CMK (cell line): ENCODE data around the gene OR5AU1.

Source experiments
- DNase-seq: peaks from one replicate; pipeline ENCODE4 v3.0.0-alpha.2; 2010; ENCODE audit warnings: low read depth

Gene OR5AU1

DNA sequence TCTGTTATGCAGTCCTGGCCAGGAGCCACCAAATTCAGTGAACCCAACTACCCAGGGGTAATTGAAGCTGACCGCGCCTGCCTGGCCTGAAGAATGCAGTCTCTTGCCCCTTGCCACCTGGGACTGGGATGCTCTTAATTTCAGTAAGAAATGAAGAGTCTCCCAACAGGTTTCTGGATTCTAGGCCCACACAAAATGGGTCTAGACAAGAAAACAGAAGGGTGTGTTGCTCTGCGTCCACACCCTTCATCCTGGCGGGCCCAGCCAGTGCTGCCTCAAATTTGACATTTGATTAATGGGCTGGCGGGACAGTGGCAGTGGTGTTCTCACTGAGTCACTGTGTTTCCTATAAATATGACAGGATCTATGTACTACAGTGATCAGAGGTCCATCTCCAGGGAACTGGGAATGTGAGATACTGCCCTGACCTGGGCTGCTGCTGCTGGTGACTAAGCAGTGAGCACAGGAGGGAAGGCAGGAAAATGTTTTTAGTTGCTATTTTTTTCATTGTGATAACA, 48.5 kb downstream of the OR5AU1 start:
- no peak for DNase-seq

DNA sequence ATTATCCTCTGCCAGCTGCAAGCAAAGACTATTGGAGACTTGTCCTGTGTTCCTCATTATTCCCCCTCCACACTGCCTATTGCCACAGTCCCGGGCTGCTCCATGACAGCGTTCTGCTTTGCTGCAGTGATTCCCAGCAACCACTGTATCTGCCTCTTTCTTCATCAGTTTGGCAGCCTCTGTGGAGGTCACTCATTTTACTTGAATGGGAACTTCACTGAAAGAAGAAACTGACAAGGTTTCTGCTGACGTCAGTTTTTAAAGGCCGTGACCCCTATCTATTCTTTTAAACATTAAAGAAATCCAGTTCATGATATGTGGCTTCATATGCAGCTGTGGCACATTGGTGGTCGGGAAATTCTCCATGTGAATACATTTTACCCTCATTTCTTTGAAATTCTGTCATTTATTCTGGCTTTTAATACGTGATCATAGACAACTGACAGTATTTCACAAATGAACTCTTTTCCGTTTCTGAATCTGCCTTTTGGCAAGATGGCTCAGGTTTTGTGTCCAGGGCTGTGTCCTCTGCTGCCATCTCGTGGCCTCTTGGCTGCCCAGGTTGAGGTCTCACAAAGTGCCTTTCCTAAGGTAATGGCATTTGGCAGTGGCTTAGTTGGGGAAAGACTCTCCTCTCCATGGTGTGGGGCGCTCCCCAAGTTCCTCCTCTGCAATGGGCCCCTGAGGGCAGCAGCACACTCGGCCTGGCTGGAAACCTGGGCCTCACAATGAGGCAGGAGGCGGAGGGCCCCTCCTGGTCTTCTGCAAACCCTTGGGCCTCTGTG, 49.2 kb downstream of the OR5AU1 start:
- DNase-seq = peak; percentile 30

DNA sequence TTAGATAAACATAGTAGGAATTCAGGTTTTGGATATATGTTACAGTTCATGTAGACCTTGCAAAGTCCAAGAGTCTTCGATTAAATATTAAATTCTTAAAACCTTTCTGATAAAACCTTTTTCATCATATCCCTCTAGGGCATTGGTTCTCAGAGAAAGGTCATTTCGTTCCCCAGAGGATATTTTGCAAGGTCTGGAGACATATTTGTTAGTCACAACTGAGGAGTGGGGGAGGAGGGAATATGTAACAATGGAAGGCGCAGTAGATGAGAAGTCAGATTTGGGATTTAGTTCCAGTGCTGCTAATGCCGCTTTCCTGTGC, 49.7 kb downstream of the OR5AU1 start:
- no peak for DNase-seq

DNA sequence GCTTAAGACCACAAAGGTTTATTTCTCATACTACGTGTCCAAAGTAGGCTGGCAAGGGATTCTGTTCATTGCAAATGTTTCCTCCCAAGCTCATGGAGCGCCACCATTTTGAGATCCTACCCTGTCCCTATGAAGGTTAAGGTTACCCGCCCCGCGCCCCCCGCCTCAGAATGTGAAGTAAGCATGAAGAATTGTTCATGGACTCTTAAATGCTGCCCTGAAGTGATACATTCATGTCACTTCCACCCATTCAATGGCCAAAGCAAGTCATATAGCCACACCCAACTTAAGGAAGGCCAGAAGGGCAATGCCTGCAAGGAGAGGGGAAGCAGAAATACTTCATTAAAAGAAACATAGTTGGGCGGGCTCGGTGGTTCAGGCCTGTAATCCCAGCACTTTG, 50.8 kb downstream of the OR5AU1 start:
- DNase-seq = no peak
